H9 (cell line): ENCODE measurements around the gene RBM42. TPM values are rescaled to one million over a fixed set of nuclear protein-coding genes. Genes with fewer than 3 reads are reported as not detected.

Source experiments
- DNase-seq: peaks from one replicate; pipeline ENCODE4 v3.0.0-alpha.2; 2017
- H2AFZ ChIP-seq: one replicate; pipeline ENCODE4 v1.6.1; 2013; ENCODE audit warnings: mild to moderate bottlenecking, low read length, control low read depth, moderate library complexity
- H2AK5ac ChIP-seq: 2 replicates; pipeline ENCODE4 v1.6.1; 2013; ENCODE audit warnings: low read length, control low read depth, mixed read lengths; ENCODE audit not compliant: insufficient read length
- H2BK120ac ChIP-seq: one replicate; pipeline ENCODE4 v1.6.1; 2013; ENCODE audit warnings: low read depth, mild to moderate bottlenecking, low read length, control low read depth, inconsistent platforms; ENCODE audit not compliant: poor library complexity, severe bottlenecking
- H2BK12ac ChIP-seq: 2 replicates; pipeline ENCODE4 v1.6.1; 2013; ENCODE audit warnings: low read length, control low read depth, mixed read lengths, low read depth; ENCODE audit not compliant: insufficient read length
- H2BK15ac ChIP-seq: 2 replicates; pipeline ENCODE4 v1.6.1; 2013; ENCODE audit warnings: low read depth, low read length, control low read depth
- H2BK20ac ChIP-seq: one replicate; pipeline ENCODE4 v1.6.1; 2013; ENCODE audit warnings: low read depth, mild to moderate bottlenecking, low read length, control low read depth, inconsistent platforms; ENCODE audit not compliant: poor library complexity, severe bottlenecking
- H2BK5ac ChIP-seq: 2 replicates; pipeline ENCODE4 v1.6.1; 2013; ENCODE audit warnings: low read length, control low read depth, mixed read lengths; ENCODE audit not compliant: insufficient read length
- H3K14ac ChIP-seq: 2 replicates; pipeline ENCODE4 v1.6.1; 2013; ENCODE audit warnings: low read length, control low read depth; ENCODE audit not compliant: insufficient read depth
- H3K18ac ChIP-seq: 2 replicates; pipeline ENCODE4 v1.6.1; 2013; ENCODE audit warnings: low read depth, mild to moderate bottlenecking, mixed read lengths, low read length, control low read depth; ENCODE audit not compliant: insufficient read length
- H3K23ac ChIP-seq: 2 replicates; pipeline ENCODE4 v1.6.1; 2013; ENCODE audit warnings: low read length, control low read depth, mixed read lengths, low read depth; ENCODE audit not compliant: insufficient read length
- H3K23me2 ChIP-seq: 2 replicates; pipeline ENCODE4 v1.6.1; 2013; ENCODE audit warnings: low read depth, mild to moderate bottlenecking, mixed read lengths, low read length, control low read depth; ENCODE audit not compliant: insufficient read length, poor library complexity, severe bottlenecking
- H3K27ac ChIP-seq: 2 replicates; pipeline ENCODE4 v1.5.1; 2013; ENCODE audit warnings: low read length, control low read depth, mixed read lengths, low read depth; ENCODE audit not compliant: insufficient read length
- H3K27me3 ChIP-seq: 2 replicates; pipeline ENCODE4 v1.6.1; 2013; ENCODE audit warnings: low read length, control low read depth, inconsistent platforms; ENCODE audit not compliant: insufficient read depth
- H3K4ac ChIP-seq: 2 replicates; pipeline ENCODE4 v1.6.1; 2013; ENCODE audit warnings: low read depth, mild to moderate bottlenecking, control low read depth, inconsistent platforms, low read length, moderate library complexity
- H3K4me1 ChIP-seq: 2 replicates; pipeline ENCODE4 v1.6.1; 2013; ENCODE audit warnings: low read length, control low read depth, inconsistent platforms; ENCODE audit not compliant: insufficient read depth
- H3K4me2 ChIP-seq: 2 replicates; pipeline ENCODE4 v1.6.1; 2013; ENCODE audit warnings: low read length, control low read depth, mixed read lengths; ENCODE audit not compliant: insufficient read length, insufficient read depth
- H3K56ac ChIP-seq: 2 replicates; pipeline ENCODE4 v1.6.1; 2013; ENCODE audit warnings: low read depth, mild to moderate bottlenecking, mixed read lengths, low read length, control low read depth; ENCODE audit not compliant: insufficient read length
- H3K79me1 ChIP-seq: 2 replicates; pipeline ENCODE4 v1.6.1; 2013; ENCODE audit warnings: low read depth, mild to moderate bottlenecking, moderate library complexity, low read length, control low read depth, inconsistent platforms; ENCODE audit not compliant: insufficient read depth, poor library complexity, severe bottlenecking
- H3K79me2 ChIP-seq: 2 replicates; pipeline ENCODE4 v1.6.1; 2013; ENCODE audit warnings: low read length, control low read depth, inconsistent platforms; ENCODE audit not compliant: insufficient read depth
- H3K9ac ChIP-seq: 2 replicates; pipeline ENCODE4 v1.6.1; 2013; ENCODE audit warnings: low read length, control low read depth, mixed read lengths; ENCODE audit not compliant: insufficient read length; ENCODE audit errors: extremely low read depth
- H3K9me3 ChIP-seq: one replicate; pipeline ENCODE4 v1.6.1; 2013; ENCODE audit warnings: low read depth, low read length, inconsistent platforms; ENCODE audit not compliant: control insufficient read depth
- H3T11ph ChIP-seq: one replicate; pipeline ENCODE4 v1.6.1; 2013; ENCODE audit warnings: mild to moderate bottlenecking, low read length, control low read depth, inconsistent platforms
- H4K20me1 ChIP-seq: one replicate; pipeline ENCODE4 v1.6.1; 2013; ENCODE audit not compliant: control insufficient read depth, insufficient read length, insufficient read depth
- H4K5ac ChIP-seq: 2 replicates; pipeline ENCODE4 v1.6.1; 2013; ENCODE audit warnings: low read depth, mild to moderate bottlenecking, mixed read lengths, low read length, control low read depth; ENCODE audit not compliant: insufficient read length
- H4K8ac ChIP-seq: replicated peaks from 2 replicates; pipeline ENCODE4 v1.6.1; 2013; ENCODE audit warnings: low read length, control low read depth, mixed read lengths, low read depth; ENCODE audit not compliant: insufficient read length
- H4K91ac ChIP-seq: 2 replicates; pipeline ENCODE4 v1.6.1; 2013; ENCODE audit warnings: low read depth, mild to moderate bottlenecking, moderate library complexity, mixed read lengths, low read length, control low read depth; ENCODE audit not compliant: insufficient read length
- H3K27ac Mint-ChIP-seq, 3 experiments: 2 replicates in 2 of 3; 3 replicates in 1 of 3; pipeline ENCODE4 v1.8.0; 2020 to 2021; ENCODE audit warnings: mixed read lengths in 3 of 3, mild to moderate bottlenecking in 1 of 3, moderate library complexity in 1 of 3
- H3K27me3 Mint-ChIP-seq: 2 replicates; pipeline ENCODE4 v1.8.0; 2021; ENCODE audit warnings: low read depth, mild to moderate bottlenecking, moderate library complexity, mixed read lengths
- H3K36me3 Mint-ChIP-seq, 3 experiments: 2 replicates in 2 of 3; 3 replicates in 1 of 3; pipeline ENCODE4 v1.8.0; 2020 to 2021; ENCODE audit warnings: low read depth in 3 of 3, mixed read lengths in 3 of 3; ENCODE audit not compliant: insufficient read depth in 1 of 3
- H3K4me1 Mint-ChIP-seq, 2 experiments: 2 replicates each; pipeline ENCODE4 v1.8.0; 2020; ENCODE audit warnings: mixed read lengths in 2 of 2
- H3K4me3 Mint-ChIP-seq, 2 experiments: 2 replicates in 1 of 2; 3 replicates in 1 of 2; pipeline ENCODE4 v1.8.0; 2020 to 2021; ENCODE audit warnings: mild to moderate bottlenecking in 2 of 2, mixed read lengths in 2 of 2, moderate library complexity in 1 of 2
- H3K9me3 Mint-ChIP-seq, 2 experiments: 2 replicates in 1 of 2; 3 replicates in 1 of 2; pipeline ENCODE4 v1.8.0; 2020; ENCODE audit warnings: mild to moderate bottlenecking in 2 of 2, mixed read lengths in 2 of 2, moderate library complexity in 1 of 2
- CTCF ChIP-seq: fragments of 200-600 bp; sonication (generic); conservative IDR thresholded peaks from 3 replicates; pipeline ENCODE4 v1.8.0; 2021; ENCODE audit warnings: antibody characterized with exemption, mild to moderate bottlenecking
- WGBS: extraction: QIAGEN DNeasy Blood & Tissue Kit; methylation state at CpG from one replicate; pipeline ENCODE4 v1.1.7; 2013; ENCODE audit warnings: missing lambda C conversion rate, low lambda C conversion rate, mixed read lengths; ENCODE audit not compliant: insufficient read length; ENCODE audit errors: extremely low coverage; 5-methylcytosine and 5-hydroxymethylcytosine counted together
- total RNA-seq: library from RNA; stranded (reverse); gene quantifications from 2 replicates; pipeline ENCODE4 v1.2.1, GENCODE V29; 2021

RBM42 gene
- total RNA-seq, 1 experiment from 2014 or later = 83.3 TPM

- Histone ChIP-seq H3K27ac (no peak overlapping the region), H4K5ac (no peak overlapping the region), H4K20me1 (no peaks in the 10 kb centered on the region), H3K4me1 (no peaks in the 10 kb centered on the region), H2BK20ac (no peak overlapping the region), H2BK12ac (no peak overlapping the region), H3K23me2 (peaks cover 5% of the 10 kb centered on the region), H2BK120ac (no peak overlapping the region), H3K9me3 (peaks cover 12% of the 10 kb centered on the region), H3K79me2 (no peaks in the 10 kb centered on the region), H3K14ac (no peak overlapping the region), H3K23ac (no peak overlapping the region), H3K4ac (no peak overlapping the region), H2BK5ac (no peak overlapping the region), H3K9ac (no peak overlapping the region), H4K91ac (no peak overlapping the region), H3K4me2 (no peak overlapping the region), H3K56ac (no peak overlapping the region), H2AFZ (no peak overlapping the region), H2AK5ac (no peak overlapping the region), H2BK15ac (no peak overlapping the region), H3K18ac (no peak overlapping the region), H4K8ac (no peak overlapping the region), H3T11ph (no peak overlapping the region), H3K79me1 (no peaks in the 10 kb centered on the region), H3K27me3 (no peaks in the 10 kb centered on the region)
- Mint-ChIP-seq H3K36me3 (peaks cover 5 to 10% (median 9%) of the 10 kb centered on the region in 3 experiments; a peak in 6 of 7 replicates), H3K27me3 (peaks cover 25% of the 10 kb centered on the region), H3K4me3 (no peak overlapping the region), H3K27ac (no peak overlapping the region), H3K4me1 (peaks cover under 1% of the 10 kb centered on the region in 2 experiments; a peak in 3 of 4 replicates), H3K9me3 (peaks cover 28 to 33% of the 10 kb centered on the region in 2 experiments)
- TF ChIP-seq CTCF = no peak
- no CpG with 5 or more reads among the region's 6 CpGs for WGBS
- no peak for DNase-seq
Measured at GRCh38 chr19:35609851-35610353, 18.9 kb upstream of the RBM42 start.
